Neural cell (in vitro differentiated cells): Measurements from ENCODE around the gene COMMD9.

ENCODE experiments used
- CTCF ChIP-seq: fragments of 450-650 bp; IDR thresholded peaks from 2 replicates; pipeline ENCODE4 v1.5.1; 2014; ENCODE audit warnings: antibody characterized with exemption, mild to moderate bottlenecking, moderate library complexity; ENCODE audit not compliant: poor library complexity, severe bottlenecking
- EZH2 ChIP-seq: fragments of 200-600, 300-800 bp; shearing (Covaris generic), sonication (generic); IDR thresholded peaks from 2 replicates; pipeline ENCODE4 v1.6.1; 2014; ENCODE audit warnings: antibody characterized with exemption, low read length, borderline replicate concordance, mild to moderate bottlenecking; ENCODE audit not compliant: insufficient read depth, poor library complexity, severe bottlenecking
- MXI1 ChIP-seq: fragments of 450-650 bp; conservative IDR thresholded peaks from 2 replicates; pipeline ENCODE4 v1.6.1; 2014; ENCODE audit warnings: antibody characterized with exemption, mild to moderate bottlenecking; ENCODE audit not compliant: poor library complexity, severe bottlenecking
- POLR2AphosphoS5 ChIP-seq: IDR thresholded peaks from 2 replicates; pipeline ENCODE4 v1.6.1; 2012
- RAD21 ChIP-seq: fragments of 450-650 bp; conservative IDR thresholded peaks from 2 replicates; pipeline ENCODE4 v1.6.1; 2014; ENCODE audit warnings: antibody characterized with exemption, mild to moderate bottlenecking, moderate library complexity
- REST ChIP-seq: IDR thresholded peaks from 2 replicates; pipeline ENCODE4 v1.6.1; 2012; ENCODE audit warnings: borderline replicate concordance
- SMC3 ChIP-seq: fragments of 450-650 bp; conservative IDR thresholded peaks from 2 replicates; pipeline ENCODE4 v1.6.1; 2014; ENCODE audit warnings: antibody characterized with exemption, mild to moderate bottlenecking, moderate library complexity; ENCODE audit not compliant: poor library complexity
- TAF1 ChIP-seq: IDR thresholded peaks from 2 replicates; pipeline ENCODE4 v1.6.1; 2012; ENCODE audit warnings: low read depth

- TF ChIP-seq CTCF, result no peak
- TF ChIP-seq REST, result no peak
- TF ChIP-seq POLR2AphosphoS5, result no peak
- TF ChIP-seq TAF1, result no peak
- TF ChIP-seq EZH2, result no peak
- TF ChIP-seq RAD21, result no peak
- TF ChIP-seq MXI1, result no peak
- no peak for TF ChIP-seq SMC3
Observed at GRCh38 chr11:36230779-36231699, 58.2 kb downstream of the COMMD9 start.
